Activated effector memory CD4-positive, alpha-beta T cell treated with anti-CD3 and anti-CD28 coated beads, Interleukin-2, amount 50 U/mL, for 16 hours (primary cell): ENCODE measurements around the gene GYPC.
"Not testable (repeated sequence)": the region's sequence is repeated elsewhere in the genome, so short reads cannot be mapped to it uniquely, and the experiment has no call there.

Source experiments
- DNase-seq: peaks from one replicate; pipeline ENCODE4 v3.0.0-alpha.2; 2020

Gene GYPC

GRCh38 chr2:126655500-126656430 lies at the start of gene GYPC:
Gene GYPC, plus strand, starts transcription at chr2:126656158. Its CDS starts 106 bp downstream, at chr2:126656264.
- peak; percentile 78 for DNase-seq

- DNase-seq = no peak
Observed at GRCh38 chr2:126614524-126615227, 41.3 kb upstream of the GYPC start.

GRCh38 chr2:126616606-126617069 lies 39.3 kb upstream of the GYPC start:
- DNase-seq = no peak

GRCh38 chr2:126620302-126620701 lies 35.7 kb upstream of the GYPC start:
- DNase-seq = no peak

- DNase-seq = no peak
Observed at GRCh38 chr2:126623000-126623399, 33.0 kb upstream of the GYPC start.

GRCh38 chr2:126627643-126628042 lies 28.3 kb upstream of the GYPC start:
- DNase-seq = no peak

- DNase-seq = peak; percentile 69
Observed at GRCh38 chr2:126634273-126634861, 21.6 kb upstream of the GYPC start.

GRCh38 chr2:126635281-126635680 lies 20.7 kb upstream of the GYPC start:
- no peak for DNase-seq

GRCh38 chr2:126635736-126636135 lies 20.2 kb upstream of the GYPC start:
- DNase-seq = no peak

- DNase-seq = no peak
Observed at GRCh38 chr2:126637386-126637785, 18.6 kb upstream of the GYPC start.

- no peak for DNase-seq
Observed at GRCh38 chr2:126638746-126639145, 17.2 kb upstream of the GYPC start.

GRCh38 chr2:126639276-126639675 lies 16.7 kb upstream of the GYPC start:
- no peak for DNase-seq

GRCh38 chr2:126641294-126641693 lies 14.7 kb upstream of the GYPC start:
- peak; percentile 21 for DNase-seq

- DNase-seq = peak; percentile 21
Observed at GRCh38 chr2:126642031-126642430, 13.9 kb upstream of the GYPC start.

GRCh38 chr2:126643431-126643830 lies 12.5 kb upstream of the GYPC start:
- DNase-seq = peak; percentile 49

- DNase-seq = no peak
Observed at GRCh38 chr2:126643972-126644371, 12.0 kb upstream of the GYPC start.

GRCh38 chr2:126644630-126645191 lies 11.2 kb upstream of the GYPC start:
- peak; percentile 6 for DNase-seq

- no peak for DNase-seq
Observed at GRCh38 chr2:126645211-126645618, 10.7 kb upstream of the GYPC start.

- DNase-seq = no peak
Observed at GRCh38 chr2:126646026-126646425, 9.9 kb upstream of the GYPC start.

GRCh38 chr2:126647714-126648344 lies 8.1 kb upstream of the GYPC start:
- DNase-seq = not testable (repeated sequence)

- peak; percentile 13 for DNase-seq
Observed at GRCh38 chr2:126648345-126648786, 7.6 kb upstream of the GYPC start.

- no peak for DNase-seq
Observed at GRCh38 chr2:126649101-126649500, 6.9 kb upstream of the GYPC start.

- peak; percentile 14 for DNase-seq
Observed at GRCh38 chr2:126650994-126651393, 5.0 kb upstream of the GYPC start.
